Naive B cell (primary cell): Measurements from ENCODE around the gene DNAJC19. TPM values are rescaled to one million over a fixed set of nuclear protein-coding genes. Genes with fewer than 3 reads are reported as not detected.

Experiments
- ATAC-seq, 2 donors: fragments of 150-1000 bp; cut with Tn5 transposase; 2 replicates each; pipeline ENCODE4 v1.10.0; 2021; ENCODE audit warnings: low read depth in 2 of 2, mild to moderate bottlenecking in 2 of 2, moderate library complexity in 2 of 2
- DNase-seq: peaks from one replicate; pipeline ENCODE4 v3.0.0; 2022
- H3K27ac Mint-ChIP-seq, 6 donors: one replicate each; pipeline ENCODE4 v1.8.0; 2020 to 2022; ENCODE audit warnings: mild to moderate bottlenecking in 6 of 6, mixed read lengths in 6 of 6, moderate library complexity in 5 of 6, inconsistent platforms in 2 of 6
- H3K27me3 Mint-ChIP-seq, 3 donors: one replicate each; pipeline ENCODE4 v1.8.0; 2021 to 2022; ENCODE audit warnings: mixed read lengths in 3 of 3, mild to moderate bottlenecking in 1 of 3
- H3K36me3 Mint-ChIP-seq, 2 donors: one replicate each; pipeline ENCODE4 v1.8.0; 2020 to 2022; ENCODE audit warnings: mixed read lengths in 2 of 2, inconsistent platforms in 1 of 2, mild to moderate bottlenecking in 1 of 2
- H3K4me1 Mint-ChIP-seq, 3 donors: one replicate each; pipeline ENCODE4 v1.8.0; 2020 to 2022; ENCODE audit warnings: mixed read lengths in 3 of 3, inconsistent platforms in 1 of 3, mild to moderate bottlenecking in 1 of 3, moderate library complexity in 1 of 3
- H3K4me3 Mint-ChIP-seq, 8 donors: one replicate each; pipeline ENCODE4 v1.8.0; 2020 to 2022; ENCODE audit warnings: mild to moderate bottlenecking in 8 of 8, mixed read lengths in 8 of 8, moderate library complexity in 8 of 8, inconsistent platforms in 2 of 8
- H3K9me3 Mint-ChIP-seq, 7 donors: one replicate each; pipeline ENCODE4 v1.8.0; 2020 to 2022; ENCODE audit warnings: mixed read lengths in 7 of 7, mild to moderate bottlenecking in 5 of 7, inconsistent platforms in 2 of 7, moderate library complexity in 1 of 7
- polyA plus RNA-seq, 6 donors: library from polyadenylated mRNA; unstranded; fragments of 300-500 nt; fragmentation: Illumina TruSeq; gene quantifications; one replicate each; pipeline ENCODE4 v1.2.3, GENCODE V29; 2021; ENCODE audit warnings: low read depth in 6 of 6

Gene DNAJC19
- polyA plus RNA-seq, 6 donors from 2014 or later = 73.1 to 104 (median 85.3) TPM

GRCh38 chr3:180940826-180941225 is 48.7 kb downstream of the DNAJC19 start:
- H3K27ac Mint-ChIP-seq = peak overlapping the region in 1 of 6 donors; percentile 44
- peaks cover 7 to 18% of the 10 kb centered on the region in 2 donors for H3K36me3 Mint-ChIP-seq
- H3K4me1 Mint-ChIP-seq = peaks cover 0 to 6% (median 0%) of the 10 kb centered on the region in 3 donors
- H3K27me3 Mint-ChIP-seq = no peaks in the 10 kb centered on the region
- DNase-seq (no peak), ATAC-seq (no peak)
- no peaks in the 10 kb centered on the region for H3K9me3 Mint-ChIP-seq
- H3K4me3 Mint-ChIP-seq = no peak overlapping the region

- ATAC-seq = no peak
- no peaks in the 10 kb centered on the region for H3K9me3 Mint-ChIP-seq
- peaks cover 6 to 7% of the 10 kb centered on the region in 2 donors for H3K36me3 Mint-ChIP-seq
- no peak overlapping the region for H3K27ac Mint-ChIP-seq
- no peak overlapping the region for H3K4me3 Mint-ChIP-seq
- no peak for DNase-seq
- H3K27me3 Mint-ChIP-seq = no peaks in the 10 kb centered on the region
- peaks cover 19 to 25% (median 24%) of the 10 kb centered on the region in 3 donors for H3K4me1 Mint-ChIP-seq
Measured at GRCh38 chr3:180934638-180935037, 54.9 kb downstream of the DNAJC19 start.

Other genes starting within 250 kb of the DNAJC19 start
- gene FXR1, start 77.1 kb downstream of the DNAJC19 start, polyA plus RNA-seq = 10 to 100 TPM; 41.0 to 53.2 (median 45.7) TPM